ENCODE data around the gene XBP1.

Gene XBP1

GRCh38 chr22:28835630-28836189, 35.3 kb upstream of the XBP1 start:
- no peaks in the 10 kb centered on the region for H3K4me1 ChIP-seq (ENCODE audit: insufficient read depth, low read length, severe bottlenecking)
- no peak overlapping the region for H3K4me2 ChIP-seq (ENCODE audit: low read length)
- no peaks in the 10 kb centered on the region for H3K36me3 ChIP-seq (ENCODE audit: insufficient read depth, low read length)
- no peak overlapping the region for H3K27ac ChIP-seq (ENCODE audit: low read depth, low read length, poor library complexity, severe bottlenecking)
- H3F3A ChIP-seq (ENCODE audit: insufficient read depth, low read length), result no peaks in the 10 kb centered on the region
- H4K20me1 ChIP-seq (ENCODE audit: insufficient read depth, low read length), result no peaks in the 10 kb centered on the region
- H2AFZ ChIP-seq (ENCODE audit: low read length), result no peak overlapping the region
- no peaks in the 10 kb centered on the region for H3K79me2 ChIP-seq (ENCODE audit: insufficient read depth, low read length)
- TF ChIP-seq CTCF (IDR thresholded peaks at IDR 0.05; ENCODE audit: low read length), result no peak
- no peak for TF ChIP-seq EZH2 (IDR thresholded peaks at IDR 0.05; ENCODE audit: borderline replicate concordance, low read length)
- H3K4me3 ChIP-seq (ENCODE audit: low read depth, low read length, poor library complexity, severe bottlenecking), result no peak overlapping the region
- no peaks in the 10 kb centered on the region for H3K27me3 ChIP-seq (ENCODE audit: insufficient read depth, low read length)
- no peak overlapping the region for H3K9ac ChIP-seq (ENCODE audit: low read length)
- no peaks in the 10 kb centered on the region for H3K9me3 ChIP-seq (ENCODE audit: low read length)
- H3K9me2 ChIP-seq (ENCODE audit: low read depth, low read length), result no peaks in the 10 kb centered on the region

- H3K9me2 ChIP-seq (ENCODE audit: low read depth, low read length), result no peaks in the 10 kb centered on the region
- H3K9me3 ChIP-seq (ENCODE audit: low read length), result no peaks in the 10 kb centered on the region
- no peaks in the 10 kb centered on the region for H3K79me2 ChIP-seq (ENCODE audit: insufficient read depth, low read length)
- H2AFZ ChIP-seq (ENCODE audit: low read length), result no peak overlapping the region
- no peaks in the 10 kb centered on the region for H3K36me3 ChIP-seq (ENCODE audit: insufficient read depth, low read length)
- no peak overlapping the region for H3K4me3 ChIP-seq (ENCODE audit: low read depth, low read length, poor library complexity, severe bottlenecking)
- no peaks in the 10 kb centered on the region for H3K27me3 ChIP-seq (ENCODE audit: insufficient read depth, low read length)
- no peaks in the 10 kb centered on the region for H3K4me1 ChIP-seq (ENCODE audit: insufficient read depth, low read length, severe bottlenecking)
- H3F3A ChIP-seq (ENCODE audit: insufficient read depth, low read length), result no peaks in the 10 kb centered on the region
- no peaks in the 10 kb centered on the region for H4K20me1 ChIP-seq (ENCODE audit: insufficient read depth, low read length)
- TF ChIP-seq CTCF (IDR thresholded peaks at IDR 0.05; ENCODE audit: low read length), result no peak
- TF ChIP-seq EZH2 (IDR thresholded peaks at IDR 0.05; ENCODE audit: borderline replicate concordance, low read length), result no peak
- no peak overlapping the region for H3K4me2 ChIP-seq (ENCODE audit: low read length)
- H3K9ac ChIP-seq (ENCODE audit: low read length), result no peak overlapping the region
- H3K27ac ChIP-seq (ENCODE audit: low read depth, low read length, poor library complexity, severe bottlenecking), result no peak overlapping the region
Observed at GRCh38 chr22:28833276-28833923, 33.0 kb upstream of the XBP1 start.

- H3F3A ChIP-seq (ENCODE audit: insufficient read depth, low read length), result no peaks in the 10 kb centered on the region
- no peaks in the 10 kb centered on the region for H3K9me2 ChIP-seq (ENCODE audit: low read depth, low read length)
- no peaks in the 10 kb centered on the region for H3K4me1 ChIP-seq (ENCODE audit: insufficient read depth, low read length, severe bottlenecking)
- H3K9ac ChIP-seq (ENCODE audit: low read length), result no peak overlapping the region
- H3K27me3 ChIP-seq (ENCODE audit: insufficient read depth, low read length), result no peaks in the 10 kb centered on the region
- TF ChIP-seq CTCF (IDR thresholded peaks at IDR 0.05; ENCODE audit: low read length) (no peak), EZH2 (IDR thresholded peaks at IDR 0.05; ENCODE audit: borderline replicate concordance, low read length) (no peak)
- no peaks in the 10 kb centered on the region for H3K36me3 ChIP-seq (ENCODE audit: insufficient read depth, low read length)
- no peak overlapping the region for H2AFZ ChIP-seq (ENCODE audit: low read length)
- H3K4me3 ChIP-seq (ENCODE audit: low read depth, low read length, poor library complexity, severe bottlenecking), result no peak overlapping the region
- no peak overlapping the region for H3K27ac ChIP-seq (ENCODE audit: low read depth, low read length, poor library complexity, severe bottlenecking)
- no peaks in the 10 kb centered on the region for H4K20me1 ChIP-seq (ENCODE audit: insufficient read depth, low read length)
- no peaks in the 10 kb centered on the region for H3K9me3 ChIP-seq (ENCODE audit: low read length)
- H3K79me2 ChIP-seq (ENCODE audit: insufficient read depth, low read length), result no peaks in the 10 kb centered on the region
- H3K4me2 ChIP-seq (ENCODE audit: low read length), result no peak overlapping the region
Observed at GRCh38 chr22:28832731-28833130, 32.4 kb upstream of the XBP1 start.

Measured in OCI-LY1 (cell line).